WERI-Rb-1 (cell line): ENCODE results near the gene PARD3B.

Experiments
- DNase-seq: peaks from one replicate; pipeline ENCODE4 v3.0.0-alpha.2; 2020
- H3K27ac ChIP-seq: fragments of 250-450 bp; sonication (Bioruptor Pico); 2 replicates; pipeline ENCODE4 v1.5.1; 2020; ENCODE audit warnings: mild to moderate bottlenecking, moderate library complexity
- H3K27me3 ChIP-seq: fragments of 250-450 bp; sonication (Bioruptor Pico); 2 replicates; pipeline ENCODE4 v1.5.1; 2021; ENCODE audit warnings: mild to moderate bottlenecking, low read depth, moderate library complexity; ENCODE audit not compliant: insufficient read depth, severe bottlenecking
- H3K36me3 ChIP-seq: fragments of 250-450 bp; sonication (Bioruptor Pico); 2 replicates; pipeline ENCODE4 v1.5.1; 2020; ENCODE audit warnings: mild to moderate bottlenecking, moderate library complexity
- H3K4me3 ChIP-seq: 2 replicates; pipeline ENCODE4 v1.5.1; 2011; ENCODE audit warnings: low read depth, mild to moderate bottlenecking, control low read depth, low read length
- H3K9me3 ChIP-seq: fragments of 250-450 bp; sonication (Bioruptor Pico); 2 replicates; pipeline ENCODE4 v1.5.1; 2021; ENCODE audit warnings: mild to moderate bottlenecking, moderate library complexity; ENCODE audit not compliant: severe bottlenecking
- TF ChIP-seq, protein P1 (sequence below): IDR thresholded peaks from 2 replicates; pipeline ENCODE4 v1.5.1; 2011; ENCODE audit warnings: low read depth, mild to moderate bottlenecking, control low read depth, inconsistent platforms, low read length

PARD3B gene

DNA sequence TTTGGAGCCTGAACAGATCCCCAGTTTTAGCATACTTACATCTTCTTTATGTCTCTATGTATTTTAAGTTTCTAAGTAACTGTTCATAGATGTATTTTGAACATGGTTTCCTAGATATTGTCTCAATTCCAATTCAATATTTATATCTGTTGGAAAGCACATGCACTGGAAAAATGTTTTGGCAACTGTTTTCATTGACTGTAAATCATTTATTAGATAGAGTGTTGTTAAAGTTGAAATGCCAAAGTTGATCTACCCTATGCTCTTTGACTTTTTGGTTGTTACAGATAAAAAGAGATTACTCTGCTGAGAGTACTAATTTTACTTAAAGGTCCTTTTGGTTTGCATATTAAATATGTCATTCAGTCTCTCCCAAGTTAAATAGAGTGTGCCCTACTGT, 792.0 kb downstream of the PARD3B start:
- no peaks in the 10 kb centered on the region for H3K27me3 ChIP-seq
- no peaks in the 10 kb centered on the region for H3K9me3 ChIP-seq
- H3K36me3 ChIP-seq = no peaks in the 10 kb centered on the region
- no peak overlapping the region for H3K27ac ChIP-seq
- H3K4me3 ChIP-seq = no peak overlapping the region
- TF ChIP-seq, protein P1, sequence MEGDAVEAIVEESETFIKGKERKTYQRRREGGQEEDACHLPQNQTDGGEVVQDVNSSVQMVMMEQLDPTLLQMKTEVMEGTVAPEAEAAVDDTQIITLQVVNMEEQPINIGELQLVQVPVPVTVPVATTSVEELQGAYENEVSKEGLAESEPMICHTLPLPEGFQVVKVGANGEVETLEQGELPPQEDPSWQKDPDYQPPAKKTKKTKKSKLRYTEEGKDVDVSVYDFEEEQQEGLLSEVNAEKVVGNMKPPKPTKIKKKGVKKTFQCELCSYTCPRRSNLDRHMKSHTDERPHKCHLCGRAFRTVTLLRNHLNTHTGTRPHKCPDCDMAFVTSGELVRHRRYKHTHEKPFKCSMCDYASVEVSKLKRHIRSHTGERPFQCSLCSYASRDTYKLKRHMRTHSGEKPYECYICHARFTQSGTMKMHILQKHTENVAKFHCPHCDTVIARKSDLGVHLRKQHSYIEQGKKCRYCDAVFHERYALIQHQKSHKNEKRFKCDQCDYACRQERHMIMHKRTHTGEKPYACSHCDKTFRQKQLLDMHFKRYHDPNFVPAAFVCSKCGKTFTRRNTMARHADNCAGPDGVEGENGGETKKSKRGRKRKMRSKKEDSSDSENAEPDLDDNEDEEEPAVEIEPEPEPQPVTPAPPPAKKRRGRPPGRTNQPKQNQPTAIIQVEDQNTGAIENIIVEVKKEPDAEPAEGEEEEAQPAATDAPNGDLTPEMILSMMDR = no peak
- DNase-seq = no peak

- Histone ChIP-seq H3K36me3 (no peaks in the 10 kb centered on the region), H3K27ac (no peak overlapping the region), H3K9me3 (no peaks in the 10 kb centered on the region), H3K27me3 (no peaks in the 10 kb centered on the region), H3K4me3 (no peak overlapping the region)
- TF ChIP-seq, protein P1 = no peak
- no peak for DNase-seq
Observed at GRCh38 chr2:205338156-205338555, 792.9 kb downstream of the PARD3B start.

GRCh38 chr2:205343103-205343502, 797.8 kb downstream of the PARD3B start:
- Histone ChIP-seq H3K27me3 (no peaks in the 10 kb centered on the region), H3K4me3 (no peak overlapping the region), H3K9me3 (no peaks in the 10 kb centered on the region), H3K36me3 (no peaks in the 10 kb centered on the region), H3K27ac (no peak overlapping the region)
- DNase-seq = no peak
- TF ChIP-seq, protein P1 = no peak

DNA sequence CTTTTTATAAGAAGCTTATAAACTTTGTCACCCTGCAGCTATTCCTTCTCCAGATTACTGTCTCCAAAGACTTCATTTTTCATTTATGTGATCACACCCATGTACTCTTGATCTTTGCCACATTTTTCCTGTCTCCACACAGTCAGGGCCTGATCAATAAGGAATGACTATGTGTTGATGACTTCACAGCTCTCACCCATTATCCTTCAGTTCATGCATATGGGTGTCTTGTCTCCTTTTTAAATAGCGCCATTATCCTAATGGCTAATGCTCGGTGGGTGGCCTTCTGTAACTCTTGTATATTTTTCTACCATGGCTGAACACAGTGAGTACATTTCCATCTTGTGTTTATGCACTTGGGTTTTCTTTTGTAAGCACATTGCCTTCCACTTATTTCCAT, 801.4 kb downstream of the PARD3B start:
- Histone ChIP-seq H3K36me3 (no peaks in the 10 kb centered on the region), H3K27ac (no peak overlapping the region), H3K9me3 (no peaks in the 10 kb centered on the region), H3K27me3 (no peaks in the 10 kb centered on the region), H3K4me3 (no peak overlapping the region)
- DNase-seq = no peak
- TF ChIP-seq, protein P1 = no peak

DNA sequence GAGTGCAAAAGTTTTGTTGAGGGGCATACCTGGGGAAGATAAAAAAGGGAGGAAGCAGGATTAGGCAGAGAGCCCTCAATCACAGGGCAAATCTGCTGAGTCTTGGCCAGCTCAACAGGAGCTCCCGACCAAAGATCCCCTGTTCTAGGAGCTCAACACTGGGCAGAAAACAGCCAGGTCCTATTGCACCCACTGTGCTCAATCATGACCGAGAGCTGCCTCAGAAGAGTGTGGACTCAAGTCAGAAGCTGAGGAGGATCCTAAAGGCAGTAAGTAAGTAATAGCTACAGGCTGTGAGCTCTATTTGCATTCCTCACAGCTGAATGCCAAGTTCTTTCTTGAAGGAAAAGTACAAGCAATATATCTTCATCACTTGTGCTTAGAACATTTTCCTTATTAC, 802.6 kb downstream of the PARD3B start:
- Histone ChIP-seq H3K4me3 (no peak overlapping the region), H3K27me3 (no peaks in the 10 kb centered on the region), H3K27ac (no peak overlapping the region), H3K9me3 (no peaks in the 10 kb centered on the region), H3K36me3 (no peaks in the 10 kb centered on the region)
- TF ChIP-seq, protein P1 = no peak
- no peak for DNase-seq

- no peak for DNase-seq
- no peaks in the 10 kb centered on the region for H3K27me3 ChIP-seq
- no peaks in the 10 kb centered on the region for H3K36me3 ChIP-seq
- no peak overlapping the region for H3K27ac ChIP-seq
- no peak overlapping the region for H3K4me3 ChIP-seq
- TF ChIP-seq, protein P1 = no peak
- no peaks in the 10 kb centered on the region for H3K9me3 ChIP-seq
Observed at GRCh38 chr2:205352094-205352493, 806.8 kb downstream of the PARD3B start.
